Nucleus accumbens (tissue), 56 donors: Measurements from ENCODE around the gene MOGAT1.
"Not testable (repeated sequence)": the region's sequence is repeated elsewhere in the genome, so short reads cannot be mapped to it uniquely, and the experiment has no call there.

Source experiments
- DNase-seq, 56 donors: peaks; one replicate each; lab custom pipeline; 2025; lab: John Stamatoyannopoulos, UW

The MOGAT1 gene

GRCh38 chr2:222668494-222669154 is 2.8 kb upstream of the MOGAT1 start:
- no peak for DNase-seq

- DNase-seq, result no peak
Measured at GRCh38 chr2:222669353-222669752, 2.1 kb upstream of the MOGAT1 start.

DNA sequence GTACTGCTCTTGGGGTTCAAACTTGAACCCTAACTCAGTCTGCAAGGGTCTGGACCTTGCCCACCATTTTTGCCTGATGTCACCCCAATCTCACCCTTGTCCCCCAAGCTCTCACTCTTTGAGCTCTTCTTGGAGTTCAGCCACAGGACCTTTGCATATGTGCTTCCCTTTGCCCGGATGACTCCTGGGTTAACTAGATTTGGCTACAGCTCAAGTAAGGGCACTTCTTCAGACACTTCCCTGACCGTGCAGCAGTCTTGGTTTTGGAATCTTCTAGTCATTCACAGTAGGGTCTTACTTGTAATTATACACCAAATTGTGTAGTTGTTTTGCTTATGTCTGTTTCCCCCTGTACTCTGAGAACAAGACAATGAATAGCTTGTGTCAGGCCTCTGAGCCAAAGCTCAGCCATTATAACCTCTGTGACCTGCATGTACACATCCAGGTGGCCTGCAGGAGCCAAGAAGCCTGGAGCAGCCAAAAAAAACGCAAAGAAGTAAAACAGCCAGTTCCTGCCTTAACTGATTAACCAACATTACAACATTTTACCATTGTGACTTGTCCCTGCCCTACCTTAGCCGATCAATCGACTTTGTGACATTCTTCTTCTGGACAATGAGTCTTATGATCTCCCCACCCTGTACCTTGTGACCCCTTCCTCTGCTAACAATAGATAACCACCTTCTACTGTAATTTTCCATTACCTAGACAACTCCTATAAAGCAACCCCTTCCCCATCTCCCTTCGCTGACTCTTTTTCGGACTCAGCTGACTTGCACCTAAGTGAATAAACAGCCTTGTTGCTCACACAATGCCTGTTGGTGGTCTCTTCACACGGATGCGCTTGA is 1.0 kb upstream of the MOGAT1 start:
- no peak for DNase-seq

GRCh38 chr2:222672068-222672401 is 577 bp downstream of the MOGAT1 start:
- DNase-seq, result no peak

- DNase-seq, result no peak
Measured at GRCh38 chr2:222673273-222673672, 1.8 kb downstream of the MOGAT1 start.

GRCh38 chr2:222673883-222674282 is 2.4 kb downstream of the MOGAT1 start:
- no peak for DNase-seq

DNA sequence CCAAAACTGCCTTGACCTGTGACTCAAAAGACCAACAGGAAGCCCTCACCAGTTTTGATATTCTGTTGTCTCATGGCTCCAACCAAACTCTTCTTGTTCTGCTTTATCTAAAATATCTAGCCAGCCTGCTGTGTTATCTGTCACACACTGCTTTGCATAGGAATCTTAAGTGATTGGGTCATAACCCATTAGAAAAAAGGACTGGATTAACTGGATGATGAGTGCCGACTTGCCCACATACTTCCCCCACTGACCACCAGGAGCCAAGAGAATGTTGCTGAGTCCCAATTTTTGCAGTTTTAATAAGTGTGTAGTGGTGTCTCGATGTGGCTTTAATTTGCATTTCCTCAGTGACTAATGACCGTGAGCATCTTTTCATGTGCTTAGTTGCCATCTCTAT is 6.5 kb downstream of the MOGAT1 start:
- DNase-seq, result no peak

DNA sequence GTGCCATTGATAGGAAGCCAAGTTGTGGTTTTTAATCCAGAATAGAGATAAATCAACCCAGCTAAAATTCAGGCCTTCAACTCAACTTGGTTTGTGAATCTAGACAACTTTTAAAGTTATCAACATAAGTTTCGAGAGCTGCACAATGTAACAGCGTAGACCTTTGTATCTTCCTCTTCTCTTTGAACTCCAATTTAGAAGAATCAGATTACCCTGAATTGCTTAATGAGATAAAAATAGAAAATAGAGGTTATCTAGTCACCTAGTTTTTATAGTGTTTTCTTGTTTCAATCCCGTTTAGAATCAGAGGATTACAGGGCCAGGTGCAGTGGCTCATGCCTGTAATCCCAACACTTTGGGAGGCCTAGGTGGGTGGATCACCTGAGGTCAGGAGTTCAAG is 12.3 kb downstream of the MOGAT1 start:
- DNase-seq, result no peak

- DNase-seq, result no peak
Measured at GRCh38 chr2:222686086-222686750, 14.8 kb downstream of the MOGAT1 start.

- no peak for DNase-seq
Measured at GRCh38 chr2:222688917-222689316, 17.5 kb downstream of the MOGAT1 start.

DNA sequence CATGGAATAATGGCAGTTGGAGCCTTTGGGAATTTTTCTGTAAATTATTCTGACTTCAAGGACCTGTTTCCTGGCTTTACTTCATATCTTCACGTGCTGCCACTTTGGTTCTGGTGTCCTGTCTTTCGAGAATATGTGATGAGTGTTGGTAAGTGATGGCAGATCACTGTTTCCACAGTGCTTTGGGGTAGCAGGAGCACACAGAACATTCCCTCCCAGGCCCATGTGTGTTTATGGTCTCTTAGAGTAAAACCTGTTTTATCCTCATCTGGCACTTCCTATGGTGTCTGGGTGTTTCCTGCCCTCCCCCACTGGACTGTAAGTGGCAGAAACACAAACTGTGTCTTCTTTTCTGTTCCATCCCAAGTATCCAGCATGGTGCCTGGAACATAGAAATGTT is 17.9 kb downstream of the MOGAT1 start:
- DNase-seq, result no peak

DNA sequence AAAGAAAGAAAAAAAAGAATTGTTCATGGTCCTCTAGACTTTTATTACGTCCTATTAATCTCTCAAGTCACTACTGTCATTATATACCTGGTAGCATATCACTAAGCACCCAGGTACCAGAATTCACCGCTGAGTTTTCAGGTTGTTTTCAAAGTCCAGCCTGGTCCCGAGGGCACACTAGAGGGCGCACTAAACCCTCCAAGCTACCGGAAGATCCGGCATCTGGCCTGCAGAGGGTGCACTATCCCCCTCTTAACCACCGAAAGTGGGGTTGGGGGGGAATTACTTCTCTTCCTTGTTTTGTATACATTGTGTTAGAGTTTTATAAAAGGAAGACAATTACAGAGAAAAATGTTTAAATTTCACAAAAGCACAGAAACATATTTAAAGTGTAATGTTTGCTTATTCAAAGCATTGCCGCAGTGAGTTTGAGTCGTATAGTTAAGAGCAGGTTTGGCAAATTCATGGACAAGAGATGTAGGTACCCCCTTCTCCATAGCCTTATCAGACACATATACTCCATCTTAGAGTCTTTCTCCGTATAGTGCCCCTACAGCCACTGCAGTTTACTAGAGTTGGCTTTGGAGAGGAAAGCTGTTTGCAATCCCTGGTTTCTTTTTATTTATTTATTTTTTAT is 19.2 kb downstream of the MOGAT1 start:
- DNase-seq, result peak in 48 of 56 donors; percentile 1 to 78 (median 34)

DNA sequence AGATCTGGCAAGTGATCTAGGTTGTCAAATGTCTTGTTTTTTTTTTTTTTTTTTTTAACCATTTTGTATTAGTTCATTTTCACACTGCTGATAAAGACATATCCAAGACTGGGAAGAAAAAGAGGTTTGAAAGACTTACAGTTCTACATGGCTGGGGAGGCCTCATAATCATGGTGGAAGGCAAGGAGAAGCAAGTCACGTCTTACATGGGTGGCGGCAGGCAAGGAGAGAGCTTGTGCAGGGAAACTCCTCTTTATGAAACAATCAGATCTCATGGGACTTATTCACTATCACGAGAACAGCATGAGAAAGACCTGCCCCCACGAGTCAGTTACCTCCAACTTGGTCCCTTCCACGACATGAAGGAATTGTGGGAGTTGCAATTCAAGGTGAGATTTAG is 22.0 kb downstream of the MOGAT1 start:
- DNase-seq, result not testable (repeated sequence)

GRCh38 chr2:222693837-222694236 is 22.4 kb downstream of the MOGAT1 start:
- DNase-seq, result no peak

DNA sequence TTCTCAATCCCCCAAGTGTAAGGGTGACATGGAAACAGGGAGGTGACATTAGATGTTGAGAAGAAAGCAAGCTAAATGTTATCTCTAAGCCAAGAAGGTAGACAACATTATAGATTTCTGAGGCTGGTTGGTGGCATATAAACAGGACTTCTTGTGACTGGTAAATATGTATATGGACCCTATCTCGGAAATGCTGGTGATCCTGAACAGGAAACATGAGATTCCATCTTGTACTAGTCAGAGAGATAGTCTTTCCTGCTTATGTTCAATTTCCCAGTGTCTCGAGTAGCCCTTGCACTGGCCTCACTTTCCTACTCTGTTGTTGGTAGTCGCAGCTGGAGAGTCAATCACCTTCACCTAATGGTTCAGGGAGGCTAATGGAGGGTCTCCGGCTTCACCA is 26.8 kb downstream of the MOGAT1 start:
- DNase-seq, result no peak

DNA sequence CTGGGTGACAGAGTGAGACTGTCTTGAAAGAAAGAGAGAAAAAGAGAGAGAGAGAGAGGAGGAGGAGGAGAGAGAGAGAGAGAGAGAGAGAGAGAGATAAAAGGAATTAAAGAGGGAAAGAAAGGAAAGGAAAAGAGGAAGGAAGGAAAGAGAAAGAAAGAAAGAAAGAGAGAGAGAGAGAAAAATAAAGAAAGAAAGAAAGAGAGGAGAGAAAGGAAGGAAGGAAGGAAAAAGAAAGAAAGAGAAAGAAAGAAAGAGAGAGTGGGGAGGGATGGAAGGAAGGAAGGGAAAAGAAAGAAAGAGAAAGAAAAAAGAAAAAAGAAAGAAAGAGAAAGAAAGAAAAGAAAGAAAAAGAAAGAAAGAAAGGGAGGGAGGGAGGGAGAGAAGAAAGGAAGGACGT is 29.8 kb downstream of the MOGAT1 start:
- DNase-seq, result no peak

GRCh38 chr2:222701721-222702131 is 30.3 kb downstream of the MOGAT1 start:
- no peak for DNase-seq

DNA sequence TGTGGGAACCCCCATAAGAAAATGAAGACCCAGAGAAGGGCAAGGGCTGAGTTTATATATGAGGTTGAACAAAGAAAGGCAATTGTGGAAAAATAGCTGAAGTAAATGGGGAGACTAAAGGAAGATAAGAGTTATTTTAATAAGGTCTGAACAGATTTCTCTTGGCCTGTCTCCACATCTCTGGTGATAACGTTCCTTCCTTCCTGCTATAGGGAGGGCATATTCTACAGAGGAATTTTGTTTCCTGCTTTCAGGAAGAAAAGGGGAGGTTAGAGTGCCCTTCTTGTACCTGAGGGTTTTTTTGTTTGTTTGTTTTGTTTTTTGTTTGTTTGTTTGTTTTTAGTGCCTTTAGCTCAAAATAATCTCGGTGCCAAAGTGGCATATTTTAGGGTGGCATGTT is 31.6 kb downstream of the MOGAT1 start:
- no peak for DNase-seq

DNA sequence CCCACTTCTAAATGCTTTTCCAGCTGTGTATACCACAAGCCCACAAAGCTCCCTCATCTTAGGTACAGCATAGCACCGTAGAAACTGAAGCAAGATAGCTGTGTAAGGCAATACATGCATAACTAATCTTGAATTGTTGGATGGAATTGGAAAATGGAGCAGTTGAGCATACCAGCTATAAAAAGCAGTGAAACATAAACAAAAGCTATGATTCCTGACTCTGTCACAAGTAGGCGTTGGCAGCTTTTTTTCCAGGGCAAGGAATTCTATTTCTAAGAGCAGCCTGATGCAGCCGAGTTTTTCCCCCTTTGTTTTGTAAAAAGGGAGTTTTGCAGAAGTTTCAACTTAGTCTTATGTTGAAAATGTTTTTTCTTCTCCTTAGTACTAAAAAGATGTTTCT is 32.4 kb downstream of the MOGAT1 start:
- peak in 1 of 56 donors; percentile 0 for DNase-seq

DNA sequence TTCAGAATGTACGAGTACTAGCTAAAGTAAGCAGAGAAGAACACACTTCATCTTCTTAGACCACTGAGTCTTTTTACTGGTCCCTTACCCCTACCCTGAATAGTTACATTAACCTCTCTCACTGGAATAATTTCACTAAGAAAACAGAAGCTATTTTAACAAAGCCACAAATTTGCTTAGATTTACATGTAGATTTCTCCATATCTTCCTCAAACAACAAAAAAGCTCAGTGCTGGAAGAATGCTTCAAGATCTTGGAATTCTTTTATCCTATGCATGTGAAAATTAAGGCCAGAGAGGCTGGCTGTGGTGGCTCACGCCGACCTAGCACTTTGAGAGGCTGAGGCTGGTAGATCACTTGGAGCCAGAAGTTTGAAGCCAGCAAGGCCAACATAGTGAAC is 35.2 kb downstream of the MOGAT1 start:
- no peak for DNase-seq

- DNase-seq, result no peak
Measured at GRCh38 chr2:222707102-222707688, 35.7 kb downstream of the MOGAT1 start.
